Right atrium auricular region (tissue), 2 donors: ENCODE measurements around the gene ACTR5. TPM values are rescaled to one million over a fixed set of nuclear protein-coding genes. Genes with fewer than 3 reads are reported as not detected.

Experiments
- DNase-seq: peaks from one replicate; pipeline ENCODE4 v3.0.0-alpha.2; 2019; ENCODE audit warnings: low spot score
- H3K27ac ChIP-seq, 2 donors: fragments of 200-600 bp; sonication (generic); 1 replicate in 1 of 2; 2 replicates in 1 of 2; pipeline ENCODE4 v1.5.1; 2016 to 2019
- H3K27me3 ChIP-seq, 2 donors: fragments of 200-600 bp; sonication (generic); one replicate each; pipeline versions ENCODE4 v1.5.1 to v1.6.0; 2017 to 2019
- H3K36me3 ChIP-seq: fragments of 200-600 bp; sonication (generic); one replicate; pipeline ENCODE4 v1.5.1; 2016
- H3K4me1 ChIP-seq, 2 donors: fragments of 200-600 bp; sonication (generic); one replicate each; pipeline versions ENCODE4 v1.5.1 to v1.6.0; 2017 to 2019
- H3K4me3 ChIP-seq, 2 donors: fragments of 200-600 bp; sonication (generic); 1 replicate in 1 of 2; 2 replicates in 1 of 2; pipeline ENCODE4 v1.5.1; 2017 to 2019; ENCODE audit warnings: mild to moderate bottlenecking in 1 of 2, moderate library complexity in 1 of 2
- H3K9me3 ChIP-seq, 2 donors: fragments of 200-600 bp; sonication (generic); one replicate each; pipeline ENCODE4 v1.5.1; 2019
- total RNA-seq, 2 donors: library from RNA; depleted of rRNA; stranded (reverse); fragments of >200 nt; gene quantifications; one replicate each; pipeline ENCODE4 v1.1.0, GENCODE V29; 2016
- TF ChIP-seq, protein P1 (sequence below), 2 donors: fragments of 200-600 bp; sonication (generic); IDR thresholded peaks; one replicate each; pipeline ENCODE4 v1.5.1; 2019; ENCODE audit warnings: antibody characterized with exemption in 2 of 2

ACTR5 gene
- total RNA-seq, 2 donors from 2014 or later, result 2.8 to 5.6 TPM

DNA sequence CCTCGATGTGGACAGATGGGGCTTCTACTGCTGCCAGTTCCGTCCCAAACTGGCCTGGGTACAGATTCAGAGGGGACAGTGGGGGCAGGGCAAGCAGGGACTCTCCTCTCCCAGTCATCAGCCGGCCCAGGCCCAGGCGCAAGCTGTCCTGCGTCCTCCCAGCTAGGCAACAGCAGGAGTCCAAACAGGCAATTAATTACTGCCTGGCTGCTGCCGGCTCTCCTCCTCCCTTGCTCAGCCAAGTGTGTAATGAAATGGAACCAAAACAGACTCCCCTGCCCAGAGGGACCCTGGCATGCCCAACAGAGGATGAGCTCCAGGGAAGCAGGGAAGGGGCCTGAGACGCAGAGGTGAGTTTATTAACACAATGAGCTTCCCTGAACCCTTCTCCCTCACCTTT, 41.8 kb upstream of the ACTR5 start:
- DNase-seq, result no peak
- Histone ChIP-seq H3K4me1 (no peaks in the 10 kb centered on the region), H3K9me3 (no peaks in the 10 kb centered on the region), H3K36me3 (no peaks in the 10 kb centered on the region), H3K27ac (no peak overlapping the region), H3K4me3 (no peak overlapping the region), H3K27me3 (no peaks in the 10 kb centered on the region)
- TF ChIP-seq, protein P1, sequence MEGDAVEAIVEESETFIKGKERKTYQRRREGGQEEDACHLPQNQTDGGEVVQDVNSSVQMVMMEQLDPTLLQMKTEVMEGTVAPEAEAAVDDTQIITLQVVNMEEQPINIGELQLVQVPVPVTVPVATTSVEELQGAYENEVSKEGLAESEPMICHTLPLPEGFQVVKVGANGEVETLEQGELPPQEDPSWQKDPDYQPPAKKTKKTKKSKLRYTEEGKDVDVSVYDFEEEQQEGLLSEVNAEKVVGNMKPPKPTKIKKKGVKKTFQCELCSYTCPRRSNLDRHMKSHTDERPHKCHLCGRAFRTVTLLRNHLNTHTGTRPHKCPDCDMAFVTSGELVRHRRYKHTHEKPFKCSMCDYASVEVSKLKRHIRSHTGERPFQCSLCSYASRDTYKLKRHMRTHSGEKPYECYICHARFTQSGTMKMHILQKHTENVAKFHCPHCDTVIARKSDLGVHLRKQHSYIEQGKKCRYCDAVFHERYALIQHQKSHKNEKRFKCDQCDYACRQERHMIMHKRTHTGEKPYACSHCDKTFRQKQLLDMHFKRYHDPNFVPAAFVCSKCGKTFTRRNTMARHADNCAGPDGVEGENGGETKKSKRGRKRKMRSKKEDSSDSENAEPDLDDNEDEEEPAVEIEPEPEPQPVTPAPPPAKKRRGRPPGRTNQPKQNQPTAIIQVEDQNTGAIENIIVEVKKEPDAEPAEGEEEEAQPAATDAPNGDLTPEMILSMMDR (IDR thresholded peaks at IDR 0.05), result no peak

DNA sequence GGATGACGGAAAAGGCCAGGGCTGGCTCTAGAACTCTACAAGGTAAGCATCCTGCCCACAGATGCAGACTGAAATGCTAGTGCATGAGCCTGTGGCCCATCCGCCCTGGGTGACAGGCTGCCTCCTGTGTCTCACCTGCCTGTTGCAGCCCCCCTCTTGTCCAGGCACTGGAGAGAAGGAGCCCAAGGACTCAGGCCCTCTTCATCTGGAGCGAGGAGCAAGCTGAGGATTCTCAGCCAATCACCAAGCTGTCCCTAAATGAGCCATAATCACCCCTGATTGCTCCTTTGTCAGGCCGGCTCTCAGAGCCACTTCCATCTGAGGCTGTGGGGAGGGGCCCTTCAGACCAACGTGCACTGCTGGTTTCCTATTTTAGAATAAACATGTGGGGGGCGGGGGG, 34.0 kb upstream of the ACTR5 start:
- no peaks in the 10 kb centered on the region for H3K36me3 ChIP-seq
- H3K27me3 ChIP-seq, result no peaks in the 10 kb centered on the region
- no peaks in the 10 kb centered on the region for H3K4me1 ChIP-seq
- no peak for DNase-seq
- TF ChIP-seq, protein P1 (IDR thresholded peaks at IDR 0.05), result no peak
- H3K4me3 ChIP-seq, result no peak overlapping the region
- H3K27ac ChIP-seq, result no peak overlapping the region
- H3K9me3 ChIP-seq, result no peaks in the 10 kb centered on the region

DNA sequence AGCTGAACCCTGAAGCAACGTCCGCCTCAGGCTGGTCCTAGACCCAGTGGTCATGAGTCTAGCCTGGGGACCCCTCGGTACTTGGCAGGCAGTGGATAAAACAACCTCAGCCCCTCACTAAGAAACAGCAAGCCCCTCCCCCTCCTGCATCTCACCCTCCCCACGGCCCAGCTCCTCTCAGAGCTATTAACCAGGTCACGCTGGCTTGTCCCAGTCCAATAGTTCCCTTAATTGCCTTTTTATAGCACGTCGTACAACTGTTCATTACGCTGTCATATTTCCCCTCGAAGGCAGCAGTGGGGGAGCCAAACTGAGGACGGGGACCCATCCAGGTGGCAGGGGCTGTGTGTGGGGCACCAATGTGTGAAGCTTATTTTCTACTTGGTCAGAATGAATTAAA, 32.6 kb upstream of the ACTR5 start:
- no peaks in the 10 kb centered on the region for H3K27me3 ChIP-seq
- TF ChIP-seq, protein P1 (IDR thresholded peaks at IDR 0.05), result no peak
- H3K36me3 ChIP-seq, result no peaks in the 10 kb centered on the region
- no peaks in the 10 kb centered on the region for H3K4me1 ChIP-seq
- H3K27ac ChIP-seq, result no peak overlapping the region
- no peak for DNase-seq
- H3K9me3 ChIP-seq, result no peaks in the 10 kb centered on the region
- H3K4me3 ChIP-seq, result no peak overlapping the region

DNA sequence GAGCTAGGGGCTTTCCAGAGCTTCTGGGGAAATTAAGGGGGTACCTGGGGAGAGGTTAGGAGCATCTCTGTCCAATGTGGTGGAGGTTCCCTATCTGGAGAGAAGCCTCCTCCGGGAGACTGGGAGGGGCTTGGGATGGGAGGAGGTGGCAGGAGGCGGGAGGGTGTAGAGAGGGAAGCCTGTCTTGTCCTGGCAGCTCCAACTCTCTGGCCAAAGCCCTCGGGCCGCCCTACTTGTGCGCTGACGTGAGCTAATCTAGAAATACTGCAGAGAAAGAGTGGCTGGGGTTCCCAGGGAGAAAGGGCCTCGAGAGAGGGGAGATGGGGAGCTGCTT, 25.6 kb upstream of the ACTR5 start:
- H3K4me3 ChIP-seq, result no peak overlapping the region
- no peak for DNase-seq
- H3K27me3 ChIP-seq, result peaks cover 34 to 40% of the 10 kb centered on the region in 2 donors
- no peak overlapping the region for H3K27ac ChIP-seq
- peaks cover 0 to 38% of the 10 kb centered on the region in 2 donors for H3K4me1 ChIP-seq
- TF ChIP-seq, protein P1 (IDR thresholded peaks at IDR 0.05), result no peak
- H3K36me3 ChIP-seq, result no peaks in the 10 kb centered on the region
- H3K9me3 ChIP-seq, result no peaks in the 10 kb centered on the region

DNA sequence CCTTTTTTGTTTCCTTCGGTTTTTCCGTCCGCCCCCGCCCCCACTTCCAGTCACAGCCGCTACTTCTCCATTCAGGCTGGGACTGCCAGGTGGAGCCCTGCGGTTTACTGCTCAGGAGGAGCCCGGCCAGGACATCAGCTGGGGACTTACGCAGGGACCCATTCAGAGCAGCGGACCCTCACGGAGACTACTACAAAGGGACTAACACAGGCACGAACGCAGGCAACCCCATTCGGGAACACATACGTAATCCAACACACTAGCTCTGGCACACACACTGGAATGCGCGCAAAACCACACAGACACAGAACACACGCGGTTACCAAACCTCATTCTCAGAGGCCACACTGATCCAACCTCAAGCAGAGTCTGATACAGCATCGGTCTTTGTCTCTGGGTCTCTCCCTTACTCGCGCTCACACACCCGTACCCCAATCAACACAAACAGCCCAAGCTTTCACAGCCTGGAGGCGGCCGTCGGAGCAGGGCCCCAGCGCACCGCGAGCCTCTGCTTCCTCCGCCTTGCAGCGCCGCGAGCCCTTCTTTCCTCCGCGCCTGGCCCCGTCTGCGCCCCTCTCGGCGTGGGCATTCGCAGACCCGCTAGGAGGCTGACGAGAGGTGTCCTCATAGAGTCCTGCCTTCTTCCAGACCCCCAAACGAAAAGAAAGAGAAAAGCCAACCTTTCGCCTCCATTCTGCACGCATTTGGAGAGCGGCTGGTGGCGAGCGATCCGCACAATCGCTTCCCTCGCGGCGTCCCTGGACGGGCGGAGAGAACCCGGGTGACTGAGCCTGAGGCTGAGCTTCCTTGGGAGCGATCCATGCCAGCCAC, 25.0 kb upstream of the ACTR5 start:
- no peaks in the 10 kb centered on the region for H3K36me3 ChIP-seq
- no peak overlapping the region for H3K27ac ChIP-seq
- peaks cover 40 to 46% of the 10 kb centered on the region in 2 donors for H3K27me3 ChIP-seq
- no peaks in the 10 kb centered on the region for H3K9me3 ChIP-seq
- peaks cover 0 to 43% of the 10 kb centered on the region in 2 donors for H3K4me1 ChIP-seq
- no peak overlapping the region for H3K4me3 ChIP-seq
- no peak for DNase-seq
- TF ChIP-seq, protein P1 (IDR thresholded peaks at IDR 0.05), result no peak
